Immature natural killer cell (primary cell): Measurements from ENCODE around the gene FHIT. TPM values are rescaled to one million over a fixed set of nuclear protein-coding genes. Genes with fewer than 3 reads are reported as not detected.
"Not testable (repeated sequence)": the region's sequence is repeated elsewhere in the genome, so short reads cannot be mapped to it uniquely, and the experiment has no call there.

Experiments used
- DNase-seq, 3 donors: peaks; one replicate each; pipeline ENCODE4 v3.0.0; 2022; ENCODE audit warnings: mixed read lengths in 1 of 3
- H3K27ac Mint-ChIP-seq, 6 donors: one replicate each; pipeline ENCODE4 v1.8.0; 2020; ENCODE audit warnings: mixed read lengths in 6 of 6, mild to moderate bottlenecking in 5 of 6, inconsistent platforms in 4 of 6, moderate library complexity in 3 of 6
- H3K27me3 Mint-ChIP-seq, 3 donors: one replicate each; pipeline ENCODE4 v1.8.0; 2020 to 2021; ENCODE audit warnings: low read depth in 3 of 3, mild to moderate bottlenecking in 3 of 3, mixed read lengths in 3 of 3, moderate library complexity in 3 of 3, inconsistent platforms in 1 of 3
- H3K36me3 Mint-ChIP-seq, 3 donors: one replicate each; pipeline ENCODE4 v1.8.0; 2020; ENCODE audit warnings: mixed read lengths in 3 of 3, inconsistent platforms in 2 of 3, mild to moderate bottlenecking in 2 of 3
- H3K4me1 Mint-ChIP-seq, 2 donors: one replicate each; pipeline ENCODE4 v1.8.0; 2020; ENCODE audit warnings: inconsistent platforms in 2 of 2, mild to moderate bottlenecking in 2 of 2, mixed read lengths in 2 of 2, moderate library complexity in 1 of 2
- H3K4me3 Mint-ChIP-seq, 5 donors: one replicate each; pipeline ENCODE4 v1.8.0; 2020; ENCODE audit warnings: mild to moderate bottlenecking in 5 of 5, mixed read lengths in 5 of 5, inconsistent platforms in 3 of 5, moderate library complexity in 3 of 5
- H3K9me3 Mint-ChIP-seq, 6 donors: one replicate each; pipeline ENCODE4 v1.8.0; 2020; ENCODE audit warnings: mild to moderate bottlenecking in 6 of 6, mixed read lengths in 6 of 6, inconsistent platforms in 4 of 6, moderate library complexity in 3 of 6
- polyA plus RNA-seq, 3 donors: library from polyadenylated mRNA; unstranded; fragments of 300-500 nt; fragmentation: Illumina TruSeq; gene quantifications; one replicate each; pipeline ENCODE4 v1.2.3, GENCODE V29; 2021

Gene FHIT
- polyA plus RNA-seq, 3 donors from 2014 or later, result 2.5 to 8.8 (median 3.9) TPM

DNA sequence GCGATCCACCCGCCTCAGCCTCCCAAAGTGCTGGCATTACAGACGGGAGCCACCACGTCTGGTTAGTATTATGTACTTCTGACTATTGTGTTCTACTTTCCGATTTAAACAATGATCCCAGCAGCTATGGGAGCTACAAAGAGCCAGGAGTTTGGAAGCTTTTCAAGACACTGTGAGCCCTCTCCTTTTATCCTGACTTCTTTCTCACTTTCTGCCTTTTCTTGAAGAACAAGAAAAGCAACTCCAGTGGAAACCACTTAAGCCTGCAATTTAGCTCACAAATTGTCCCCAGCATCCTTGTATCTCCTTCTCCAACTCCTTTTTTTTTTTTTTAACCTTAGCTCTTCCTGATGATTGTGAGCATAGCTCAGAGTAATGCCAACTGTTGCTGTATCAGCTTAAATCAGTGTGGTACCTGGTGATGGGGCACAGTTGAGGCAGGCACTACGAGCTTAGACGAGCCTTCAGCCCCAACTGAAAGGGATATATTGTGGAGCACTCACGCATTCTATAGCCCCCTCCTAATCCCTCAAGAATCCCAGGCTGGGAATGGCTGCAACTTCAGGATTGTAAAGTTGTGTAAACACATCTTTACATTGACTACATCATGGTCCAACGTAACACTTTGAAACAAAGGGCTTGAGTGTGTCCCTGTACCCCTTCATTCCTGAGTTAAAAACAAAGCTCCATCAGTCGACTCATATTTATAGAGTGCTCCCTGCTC lies 677.0 kb downstream of the FHIT start:
- Mint-ChIP-seq H3K9me3 (no peaks in the 10 kb centered on the region), H3K27me3 (peaks cover 0 to 2% (median 0%) of the 10 kb centered on the region in 3 donors), H3K4me3 (no peak overlapping the region), H3K4me1 (no peaks in the 10 kb centered on the region), H3K27ac (no peak overlapping the region), H3K36me3 (no peaks in the 10 kb centered on the region)
- no peak for DNase-seq

DNA sequence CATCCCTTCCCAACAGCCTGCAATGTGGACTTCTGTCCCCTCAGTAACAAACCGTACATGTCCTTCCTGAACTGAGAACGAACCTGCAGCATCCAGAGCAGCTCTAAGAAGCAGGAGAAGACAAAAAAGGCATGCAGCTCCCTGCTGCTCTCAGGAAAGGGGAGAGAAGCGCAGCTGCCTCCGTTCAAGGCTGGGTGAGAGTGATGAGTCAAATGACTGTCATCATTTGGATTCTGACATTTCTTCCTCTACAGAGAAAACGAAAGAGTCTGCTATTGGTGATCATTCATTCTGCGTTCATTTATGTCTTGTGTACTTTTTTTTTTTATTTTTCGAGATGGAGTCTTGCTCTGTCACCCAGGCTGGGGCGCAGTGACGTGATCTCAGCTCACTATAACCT lies 677.8 kb downstream of the FHIT start:
- Mint-ChIP-seq H3K4me1 (no peaks in the 10 kb centered on the region), H3K27me3 (peaks cover 0 to 2% (median 0%) of the 10 kb centered on the region in 3 donors), H3K4me3 (no peak overlapping the region), H3K36me3 (no peaks in the 10 kb centered on the region), H3K9me3 (no peaks in the 10 kb centered on the region), H3K27ac (no peak overlapping the region)
- no peak for DNase-seq

DNA sequence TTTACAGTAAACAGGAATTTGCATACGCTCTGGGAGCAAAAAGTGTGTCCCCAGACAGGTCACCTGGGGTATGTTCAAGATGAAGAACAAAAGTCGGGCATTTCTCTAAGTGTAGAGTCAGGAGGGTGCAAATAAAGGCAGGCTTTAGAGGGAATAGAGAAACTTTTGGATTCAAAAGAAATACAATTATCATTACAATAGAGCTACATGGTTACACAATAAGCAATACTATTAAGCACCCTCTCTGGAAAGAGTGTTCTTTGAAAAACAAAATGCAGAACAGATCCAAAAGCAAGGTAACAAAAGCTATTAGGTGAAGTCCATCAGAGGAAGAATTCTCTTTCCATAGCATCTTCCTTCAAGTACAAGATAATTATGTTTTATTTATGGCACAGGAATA lies 679.7 kb downstream of the FHIT start:
- H3K9me3 Mint-ChIP-seq, result peaks cover 0 to 3% (median 0%) of the 10 kb centered on the region in 6 donors
- H3K4me1 Mint-ChIP-seq, result no peaks in the 10 kb centered on the region
- no peak overlapping the region for H3K4me3 Mint-ChIP-seq
- DNase-seq, result no peak
- no peaks in the 10 kb centered on the region for H3K36me3 Mint-ChIP-seq
- H3K27me3 Mint-ChIP-seq, result peaks cover 0 to 3% (median 2%) of the 10 kb centered on the region in 3 donors
- no peak overlapping the region for H3K27ac Mint-ChIP-seq

DNA sequence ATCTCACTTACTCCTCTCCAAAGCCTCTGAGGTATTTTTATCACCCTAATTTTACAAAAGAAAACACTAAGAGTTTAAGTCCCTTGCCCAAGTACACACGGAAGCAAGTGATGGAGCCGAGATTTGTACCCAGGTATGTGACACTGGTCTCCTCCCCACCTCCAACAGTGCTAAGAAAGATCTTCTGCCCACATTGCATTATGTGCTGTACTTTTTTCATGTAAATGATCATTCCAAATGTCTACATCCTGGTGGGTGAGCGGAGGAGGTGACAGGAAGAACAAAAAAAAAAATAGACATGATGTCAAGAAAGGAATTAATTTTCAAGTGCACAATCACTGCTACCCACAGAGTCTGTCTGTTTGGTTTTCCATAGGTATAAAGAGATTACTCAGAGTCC lies 694.1 kb downstream of the FHIT start:
- Mint-ChIP-seq H3K36me3 (no peaks in the 10 kb centered on the region), H3K27ac (no peak overlapping the region), H3K9me3 (no peaks in the 10 kb centered on the region), H3K4me3 (no peak overlapping the region), H3K27me3 (no peaks in the 10 kb centered on the region), H3K4me1 (peaks cover 9 to 12% of the 10 kb centered on the region in 2 donors)
- DNase-seq, result no peak

DNA sequence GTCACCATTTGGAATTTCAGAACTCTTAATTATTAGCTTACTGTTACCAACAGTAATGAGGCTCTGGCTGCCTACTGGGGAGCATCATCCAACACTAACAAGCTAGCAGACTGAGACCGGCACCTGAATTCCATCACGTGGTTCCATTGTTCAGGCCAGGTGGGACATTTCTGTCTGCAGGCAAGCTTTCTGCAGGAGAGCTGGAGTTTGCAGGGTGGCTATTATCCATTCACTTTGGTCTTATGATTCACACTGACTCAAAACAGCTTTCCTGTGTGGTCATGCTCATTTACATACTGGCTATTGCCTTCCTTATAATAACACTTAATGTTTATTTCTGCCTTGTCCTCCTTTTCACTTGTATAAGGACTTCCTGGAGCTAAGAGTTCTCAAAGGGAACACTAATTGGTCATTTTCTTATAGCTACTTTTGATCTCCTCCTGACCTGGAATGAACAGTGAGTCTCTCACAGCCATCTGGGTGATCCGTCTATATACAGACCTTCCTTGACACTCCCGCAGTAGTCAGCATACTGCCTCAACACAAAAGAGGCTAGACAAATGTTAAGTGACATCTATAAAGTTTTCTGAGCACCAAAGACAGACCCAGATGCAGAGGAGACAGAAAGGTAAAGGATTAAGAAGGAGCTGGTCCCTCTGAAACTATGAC lies 695.4 kb downstream of the FHIT start:
- Mint-ChIP-seq H3K9me3 (peaks cover 0 to 1% (median 0%) of the 10 kb centered on the region in 6 donors), H3K27ac (peak overlapping the region in 1 of 6 donors; percentile 6), H3K36me3 (no peaks in the 10 kb centered on the region), H3K4me1 (peaks cover 9 to 20% of the 10 kb centered on the region in 2 donors), H3K4me3 (no peak overlapping the region), H3K27me3 (peaks cover 0 to 2% (median 0%) of the 10 kb centered on the region in 3 donors)
- DNase-seq, result no peak

DNA sequence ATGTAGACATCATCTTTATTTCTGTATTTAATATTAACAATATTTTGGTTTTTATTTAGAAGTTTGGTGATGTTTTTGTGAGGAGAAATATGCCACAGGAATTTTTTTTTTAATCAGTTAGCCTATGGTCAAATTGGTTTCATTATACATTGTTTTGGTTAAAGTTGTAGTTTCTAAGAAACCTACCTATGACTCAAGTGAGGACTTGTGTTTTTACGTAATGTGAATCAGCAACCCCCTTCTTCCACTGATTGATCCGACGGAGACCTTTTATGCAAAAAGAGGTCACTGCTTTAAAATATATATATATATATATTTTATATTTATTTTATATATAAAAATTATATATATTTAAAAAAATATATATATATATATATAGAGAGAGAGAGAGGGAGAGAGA lies 698.1 kb downstream of the FHIT start:
- no peak overlapping the region for H3K4me3 Mint-ChIP-seq
- peaks cover 0 to 2% (median 0%) of the 10 kb centered on the region in 3 donors for H3K27me3 Mint-ChIP-seq
- DNase-seq, result no peak
- no peaks in the 10 kb centered on the region for H3K36me3 Mint-ChIP-seq
- H3K4me1 Mint-ChIP-seq, result peaks cover 9 to 22% of the 10 kb centered on the region in 2 donors
- no peak overlapping the region for H3K27ac Mint-ChIP-seq
- H3K9me3 Mint-ChIP-seq, result peaks cover 0 to 1% (median 0%) of the 10 kb centered on the region in 6 donors

DNA sequence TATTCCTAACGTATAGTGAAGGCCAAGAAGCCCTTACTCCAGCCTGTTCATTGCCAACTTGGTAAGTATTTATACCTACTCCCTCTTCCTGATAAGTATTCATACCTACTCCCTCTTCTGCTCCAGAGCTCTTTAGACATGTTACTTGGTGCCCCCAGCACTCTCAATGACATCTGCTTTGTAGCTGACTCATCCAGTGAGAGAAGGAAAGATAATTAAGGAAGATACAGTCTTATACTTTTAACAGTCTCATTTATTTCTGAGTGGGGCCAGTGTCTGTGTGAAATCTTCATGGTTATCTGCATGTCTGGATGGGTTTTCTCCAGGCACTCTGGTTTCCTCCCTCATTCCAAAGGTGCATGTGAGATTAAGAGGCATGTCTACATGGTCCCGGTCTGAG lies 698.7 kb downstream of the FHIT start:
- H3K36me3 Mint-ChIP-seq, result no peaks in the 10 kb centered on the region
- DNase-seq, result no peak
- peaks cover 0 to 2% (median 0%) of the 10 kb centered on the region in 3 donors for H3K27me3 Mint-ChIP-seq
- H3K4me1 Mint-ChIP-seq, result peaks cover 9 to 22% of the 10 kb centered on the region in 2 donors
- H3K4me3 Mint-ChIP-seq, result no peak overlapping the region
- no peak overlapping the region for H3K27ac Mint-ChIP-seq
- H3K9me3 Mint-ChIP-seq, result peaks cover 0 to 1% (median 0%) of the 10 kb centered on the region in 6 donors

DNA sequence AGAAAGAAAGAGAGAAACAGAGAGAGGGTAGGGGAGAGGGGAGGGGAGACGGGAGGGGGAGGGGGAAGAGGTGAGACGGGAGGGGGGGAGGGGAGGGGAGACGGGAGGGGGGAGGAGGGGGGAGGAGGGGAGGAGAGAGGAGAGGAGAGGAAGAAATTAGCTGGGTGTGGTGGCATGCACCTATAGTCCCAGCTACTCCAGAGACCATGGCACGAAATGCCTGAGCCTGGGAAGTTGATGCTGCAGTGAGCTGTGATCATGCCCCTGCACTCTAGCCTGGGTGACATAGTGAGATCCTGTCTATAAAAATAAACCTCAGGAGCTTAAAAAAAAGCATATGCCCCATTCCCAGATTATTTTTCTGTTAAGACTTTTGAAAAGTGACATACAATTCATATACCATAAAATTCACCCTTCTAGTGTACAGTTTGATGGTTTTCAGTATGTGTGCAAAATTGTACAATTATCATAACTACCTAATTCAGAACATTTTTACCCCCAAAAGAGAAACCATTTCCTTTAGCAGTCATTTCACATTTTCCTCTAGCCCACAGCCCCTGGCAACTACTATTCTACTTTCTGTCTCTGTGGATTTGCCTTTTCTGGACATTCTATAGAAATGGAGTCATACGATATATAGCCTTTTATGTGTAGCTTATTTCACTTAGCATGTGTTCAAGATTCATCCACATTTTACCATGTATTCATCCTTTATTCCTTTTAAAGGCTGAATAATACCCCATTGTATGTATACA lies 699.6 kb downstream of the FHIT start:
- H3K4me1 Mint-ChIP-seq, result peaks cover 9 to 22% of the 10 kb centered on the region in 2 donors
- no peaks in the 10 kb centered on the region for H3K36me3 Mint-ChIP-seq
- no peak overlapping the region for H3K4me3 Mint-ChIP-seq
- H3K9me3 Mint-ChIP-seq, result peaks cover 0 to 1% (median 0%) of the 10 kb centered on the region in 6 donors
- no peak overlapping the region for H3K27ac Mint-ChIP-seq
- peaks cover 0 to 2% (median under 1%) of the 10 kb centered on the region in 3 donors for H3K27me3 Mint-ChIP-seq
- no peak for DNase-seq

DNA sequence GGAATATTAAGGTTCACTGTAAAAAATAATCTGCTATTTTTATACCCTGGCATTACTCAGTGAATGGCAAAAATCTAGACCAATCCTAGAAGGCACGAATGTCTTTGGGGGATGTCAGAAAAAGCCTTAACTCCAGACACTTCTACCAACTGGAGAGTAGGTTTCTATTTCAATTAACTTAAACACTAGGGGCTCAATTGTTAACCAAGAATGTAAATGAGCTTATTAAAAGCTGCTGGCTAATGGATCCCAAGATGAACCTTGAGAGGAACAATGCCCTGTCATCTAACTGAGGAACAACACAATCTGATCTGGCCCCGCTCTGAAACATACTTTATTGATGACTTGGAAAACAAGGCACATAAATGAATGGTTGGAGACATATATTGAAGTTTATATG lies 701.4 kb downstream of the FHIT start:
- Mint-ChIP-seq H3K4me1 (peaks cover 0 to 10% of the 10 kb centered on the region in 2 donors), H3K9me3 (peaks cover 0 to 3% (median 0%) of the 10 kb centered on the region in 6 donors), H3K27me3 (peaks cover 0 to 4% (median 2%) of the 10 kb centered on the region in 3 donors), H3K36me3 (no peaks in the 10 kb centered on the region), H3K4me3 (no peak overlapping the region), H3K27ac (no peak overlapping the region)
- DNase-seq, result no peak

DNA sequence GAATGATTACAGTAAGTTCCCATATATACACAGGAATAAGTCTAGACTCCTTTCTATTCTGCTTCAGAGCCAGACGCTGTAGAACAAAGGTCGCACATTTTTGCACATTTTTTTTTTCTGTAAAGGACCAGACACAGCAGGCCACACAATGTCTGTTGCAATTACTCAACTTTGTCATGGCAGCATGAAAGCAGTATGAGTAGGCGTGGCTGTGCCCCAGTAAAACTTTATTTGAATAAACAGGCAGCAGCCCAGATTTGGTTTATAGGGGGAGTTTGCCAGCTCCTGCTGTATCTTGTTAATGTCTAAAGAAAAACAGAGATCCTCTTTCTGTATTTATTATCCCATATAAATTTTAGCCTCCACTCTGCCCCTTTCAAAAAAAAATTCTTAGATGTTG lies 708.3 kb downstream of the FHIT start:
- Mint-ChIP-seq H3K4me3 (no peak overlapping the region), H3K27me3 (peaks cover 0 to 5% (median 2%) of the 10 kb centered on the region in 3 donors), H3K36me3 (no peaks in the 10 kb centered on the region), H3K4me1 (no peaks in the 10 kb centered on the region), H3K27ac (no peak overlapping the region), H3K9me3 (peaks cover 0 to 4% (median 0%) of the 10 kb centered on the region in 6 donors)
- no peak for DNase-seq

DNA sequence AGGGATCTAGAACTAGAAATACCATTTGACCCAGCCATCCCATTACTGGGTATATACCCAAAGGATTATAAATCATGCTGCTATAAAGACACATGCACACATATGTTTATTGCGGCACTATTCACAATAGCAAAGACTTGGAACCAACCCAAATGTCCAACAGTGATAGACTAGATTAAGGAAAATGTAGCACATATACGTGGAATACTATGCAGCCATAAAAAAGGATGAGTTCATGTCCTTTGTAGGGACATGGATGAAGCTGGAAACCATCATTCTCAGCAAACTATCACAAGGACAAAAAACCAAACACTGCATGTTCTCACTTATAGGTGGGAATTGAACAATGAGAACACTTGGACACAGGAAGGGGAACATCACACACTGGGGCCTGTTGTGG lies 711.9 kb downstream of the FHIT start:
- not testable (repeated sequence) for H3K36me3 Mint-ChIP-seq, H3K27ac Mint-ChIP-seq, DNase-seq, H3K4me1 Mint-ChIP-seq, H3K9me3 Mint-ChIP-seq, H3K27me3 Mint-ChIP-seq, H3K4me3 Mint-ChIP-seq

DNA sequence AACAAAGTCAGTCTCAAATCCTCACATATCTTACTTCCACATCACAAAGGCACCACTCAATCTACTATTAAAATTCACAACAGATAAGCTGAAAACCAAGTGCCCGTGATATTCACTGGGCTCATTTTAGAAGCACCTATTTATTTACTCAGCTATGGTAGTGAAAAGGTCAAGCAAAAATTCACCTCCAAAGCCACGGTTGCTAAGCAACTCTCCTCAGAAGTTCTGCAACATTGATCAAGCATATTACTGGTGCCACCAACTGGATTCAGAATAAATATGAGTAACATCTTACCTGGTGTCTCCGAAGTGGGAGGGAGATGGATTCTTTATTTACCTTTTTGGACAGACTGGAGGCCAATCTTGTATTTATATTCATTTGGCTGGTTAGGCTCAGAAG lies 714.8 kb downstream of the FHIT start:
- no peak for DNase-seq
- H3K9me3 Mint-ChIP-seq, result peaks cover 0 to 2% (median 0%) of the 10 kb centered on the region in 6 donors
- peaks cover 0 to 5% (median 3%) of the 10 kb centered on the region in 3 donors for H3K27me3 Mint-ChIP-seq
- H3K4me1 Mint-ChIP-seq, result no peaks in the 10 kb centered on the region
- H3K27ac Mint-ChIP-seq, result no peak overlapping the region
- H3K4me3 Mint-ChIP-seq, result no peak overlapping the region
- H3K36me3 Mint-ChIP-seq, result no peaks in the 10 kb centered on the region

DNA sequence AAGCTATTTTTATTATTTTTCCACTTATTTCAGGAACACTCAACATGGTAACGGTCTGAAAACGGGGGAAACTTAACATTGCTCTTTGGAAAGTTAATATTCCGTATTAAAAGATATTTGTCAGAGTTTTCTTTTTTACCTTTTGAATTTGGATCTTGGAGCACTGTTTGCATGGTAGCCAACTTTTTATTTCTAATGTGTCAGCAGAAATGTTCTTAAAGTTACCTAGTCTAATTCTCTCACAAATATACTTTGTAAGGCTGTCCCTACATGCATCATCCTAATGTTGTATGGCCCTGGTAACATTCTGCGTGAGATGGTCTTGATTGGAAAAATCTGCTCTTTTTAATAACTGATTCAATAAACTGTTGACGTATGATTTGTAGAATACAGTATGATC lies 719.5 kb downstream of the FHIT start:
- Mint-ChIP-seq H3K4me1 (no peaks in the 10 kb centered on the region), H3K36me3 (no peaks in the 10 kb centered on the region), H3K9me3 (no peaks in the 10 kb centered on the region), H3K27me3 (peaks cover 0 to 7% (median 0%) of the 10 kb centered on the region in 3 donors), H3K4me3 (no peak overlapping the region), H3K27ac (no peak overlapping the region)
- DNase-seq, result no peak

DNA sequence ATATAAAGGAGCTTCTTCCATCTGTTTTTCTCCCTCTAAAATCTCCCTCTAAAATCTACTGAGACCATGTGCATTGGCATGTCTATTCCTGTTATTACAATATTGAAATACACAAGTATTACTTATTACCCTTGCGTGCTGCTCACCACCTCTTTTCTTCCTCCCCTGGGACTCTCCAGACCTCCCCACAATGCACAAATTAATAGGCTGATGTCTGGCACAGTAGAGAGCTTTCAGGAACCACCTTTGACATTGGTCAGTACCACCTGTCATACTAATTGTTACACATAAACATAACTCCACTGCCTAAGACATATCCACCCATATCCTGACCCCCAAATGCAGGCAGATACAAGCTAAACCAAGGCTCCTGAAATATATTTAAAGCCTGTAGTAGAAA lies 722.6 kb downstream of the FHIT start:
- Mint-ChIP-seq H3K4me3 (no peak overlapping the region), H3K4me1 (no peaks in the 10 kb centered on the region), H3K27ac (no peak overlapping the region), H3K9me3 (no peaks in the 10 kb centered on the region), H3K27me3 (peaks cover 0 to 7% (median 2%) of the 10 kb centered on the region in 3 donors), H3K36me3 (no peaks in the 10 kb centered on the region)
- no peak for DNase-seq
